Measurements from ENCODE around the gene ATP5F1D. TPM values are rescaled to one million over a fixed set of nuclear protein-coding genes. Genes with fewer than 3 reads are reported as not detected.

ATP5F1D gene
- total RNA-seq, 1 donor from 2014 or later: 24.5 TPM

DNA sequence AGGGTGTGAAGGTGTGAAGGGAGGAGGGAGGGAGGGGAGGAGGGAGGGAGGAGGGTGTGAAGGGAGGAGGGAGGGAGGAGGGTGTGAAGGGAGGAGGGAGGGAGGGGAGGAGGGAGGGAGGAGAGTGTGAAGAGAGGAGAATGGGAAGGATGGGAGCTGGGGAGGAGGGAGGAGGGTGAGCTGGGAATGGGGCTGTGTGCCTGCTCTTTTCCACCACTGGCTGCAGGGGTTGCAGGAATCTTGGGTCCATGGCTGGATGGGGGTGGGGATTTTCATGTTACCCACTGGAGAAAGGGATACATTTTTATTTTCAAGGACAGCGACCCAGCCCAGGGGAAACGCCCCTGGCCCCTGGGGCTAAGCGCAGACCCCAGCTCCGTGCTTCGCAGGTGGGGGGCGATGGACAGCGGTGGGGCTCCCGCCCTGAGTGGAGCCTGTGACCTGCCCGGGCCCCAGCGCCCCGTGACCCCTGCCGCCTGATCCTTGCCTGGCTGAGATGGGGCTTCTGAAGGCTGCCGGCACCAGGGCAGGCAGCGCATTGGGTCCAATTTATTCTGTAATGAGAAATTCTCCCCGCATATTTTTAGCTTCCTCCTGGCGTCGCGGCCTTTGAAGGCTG lies 41.1 kb downstream of the ATP5F1D start:
- Histone ChIP-seq H3K9me3 (ENCODE audit: control insufficient read depth in 3 of 3, low read length in 3 of 3) (no peaks in the 10 kb centered on the region), H3K9ac (ENCODE audit: low read depth in 1 of 3, low read length in 3 of 3) (no peak overlapping the region), H3K36me3 (ENCODE audit: control insufficient read depth in 3 of 3, insufficient read depth in 3 of 3, low read length in 3 of 3) (peaks cover 8 to 14% (median 9%) of the 10 kb centered on the region in 3 donors), H3K27me3 (ENCODE audit: control insufficient read depth in 3 of 3, insufficient read depth in 3 of 3, low read length in 3 of 3) (peaks cover 33 to 38% (median 38%) of the 10 kb centered on the region in 3 donors), H3K27ac (ENCODE audit: low read depth, low read length) (no peak overlapping the region), H3K4me3 (ENCODE audit: low read length in 3 of 3) (no peak overlapping the region), H3K4me1 (ENCODE audit: control insufficient read depth in 3 of 3, insufficient read depth in 3 of 3, low read length in 3 of 3) (peaks cover 0 to 7% (median 3%) of the 10 kb centered on the region in 3 donors)

DNA sequence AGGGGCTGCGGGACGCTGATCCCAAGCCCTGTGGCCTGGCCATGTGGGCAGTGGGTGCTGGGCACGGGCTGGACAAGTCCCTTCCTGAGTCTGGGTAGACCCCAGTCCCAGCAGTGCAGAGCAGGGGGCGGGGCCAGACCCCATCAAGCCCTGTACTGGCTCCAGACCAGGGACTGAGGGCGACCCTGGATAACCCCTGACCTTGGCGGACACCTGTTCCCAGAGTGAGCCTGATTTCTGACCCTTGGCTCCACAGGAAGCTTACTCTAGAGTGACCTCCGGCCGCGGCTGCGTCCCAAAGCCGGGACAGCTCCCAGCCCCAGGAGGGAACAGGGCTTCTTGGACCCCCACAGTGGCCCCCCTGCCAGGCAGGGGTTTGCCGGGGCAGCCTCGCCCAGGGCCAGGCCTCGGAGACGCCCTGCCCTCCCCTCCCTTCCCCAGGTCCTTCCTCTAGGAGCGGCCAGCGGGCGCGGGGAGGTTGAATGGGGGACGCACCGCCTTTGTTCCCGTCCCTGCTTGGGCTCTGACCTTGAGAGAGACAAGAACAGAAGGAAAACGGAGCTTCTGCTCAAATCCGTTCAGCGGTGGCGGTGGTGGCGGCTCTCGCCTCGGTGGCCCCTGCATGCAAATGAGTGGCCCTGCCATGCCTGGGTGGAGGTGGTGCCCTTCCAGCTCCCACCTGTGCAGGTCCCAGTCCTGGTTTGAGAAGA lies 41.8 kb downstream of the ATP5F1D start:
- H3K4me3 ChIP-seq (ENCODE audit: low read length in 3 of 3): no peak overlapping the region
- peaks cover 0 to 7% (median 3%) of the 10 kb centered on the region in 3 donors for H3K4me1 ChIP-seq (ENCODE audit: control insufficient read depth in 3 of 3, insufficient read depth in 3 of 3, low read length in 3 of 3)
- H3K9me3 ChIP-seq (ENCODE audit: control insufficient read depth in 3 of 3, low read length in 3 of 3): no peaks in the 10 kb centered on the region
- no peak overlapping the region for H3K9ac ChIP-seq (ENCODE audit: low read depth in 1 of 3, low read length in 3 of 3)
- peaks cover 40 to 45% (median 44%) of the 10 kb centered on the region in 3 donors for H3K27me3 ChIP-seq (ENCODE audit: control insufficient read depth in 3 of 3, insufficient read depth in 3 of 3, low read length in 3 of 3)
- no peak overlapping the region for H3K27ac ChIP-seq (ENCODE audit: low read depth, low read length)
- H3K36me3 ChIP-seq (ENCODE audit: control insufficient read depth in 3 of 3, insufficient read depth in 3 of 3, low read length in 3 of 3): peaks cover 8 to 14% (median 9%) of the 10 kb centered on the region in 3 donors

GRCh38 chr19:1283917-1284292 lies 42.4 kb downstream of the ATP5F1D start:
- peaks cover 45 to 50% (median 50%) of the 10 kb centered on the region in 3 donors for H3K27me3 ChIP-seq (ENCODE audit: control insufficient read depth in 3 of 3, insufficient read depth in 3 of 3, low read length in 3 of 3)
- H3K4me3 ChIP-seq (ENCODE audit: low read length in 3 of 3): no peak overlapping the region
- peaks cover 0 to 7% (median 3%) of the 10 kb centered on the region in 3 donors for H3K4me1 ChIP-seq (ENCODE audit: control insufficient read depth in 3 of 3, insufficient read depth in 3 of 3, low read length in 3 of 3)
- no peaks in the 10 kb centered on the region for H3K9me3 ChIP-seq (ENCODE audit: control insufficient read depth in 3 of 3, low read length in 3 of 3)
- H3K27ac ChIP-seq (ENCODE audit: low read depth, low read length): no peak overlapping the region
- no peak overlapping the region for H3K9ac ChIP-seq (ENCODE audit: low read depth in 1 of 3, low read length in 3 of 3)
- H3K36me3 ChIP-seq (ENCODE audit: control insufficient read depth in 3 of 3, insufficient read depth in 3 of 3, low read length in 3 of 3): peaks cover 4 to 12% (median 6%) of the 10 kb centered on the region in 3 donors

GRCh38 chr19:1284293-1284978 lies 42.9 kb downstream of the ATP5F1D start:
- H3K9ac ChIP-seq (ENCODE audit: low read depth in 1 of 3, low read length in 3 of 3): peak overlapping the region in 1 of 3 donors; percentile 16
- H3K9me3 ChIP-seq (ENCODE audit: control insufficient read depth in 3 of 3, low read length in 3 of 3): no peaks in the 10 kb centered on the region
- peaks cover 50 to 55% (median 55%) of the 10 kb centered on the region in 3 donors for H3K27me3 ChIP-seq (ENCODE audit: control insufficient read depth in 3 of 3, insufficient read depth in 3 of 3, low read length in 3 of 3)
- peaks cover 0 to 7% (median 1%) of the 10 kb centered on the region in 3 donors for H3K36me3 ChIP-seq (ENCODE audit: control insufficient read depth in 3 of 3, insufficient read depth in 3 of 3, low read length in 3 of 3)
- H3K4me3 ChIP-seq (ENCODE audit: low read length in 3 of 3): no peak overlapping the region
- H3K27ac ChIP-seq (ENCODE audit: low read depth, low read length): no peak overlapping the region
- H3K4me1 ChIP-seq (ENCODE audit: control insufficient read depth in 3 of 3, insufficient read depth in 3 of 3, low read length in 3 of 3): peaks cover 0 to 6% (median 3%) of the 10 kb centered on the region in 3 donors

DNA sequence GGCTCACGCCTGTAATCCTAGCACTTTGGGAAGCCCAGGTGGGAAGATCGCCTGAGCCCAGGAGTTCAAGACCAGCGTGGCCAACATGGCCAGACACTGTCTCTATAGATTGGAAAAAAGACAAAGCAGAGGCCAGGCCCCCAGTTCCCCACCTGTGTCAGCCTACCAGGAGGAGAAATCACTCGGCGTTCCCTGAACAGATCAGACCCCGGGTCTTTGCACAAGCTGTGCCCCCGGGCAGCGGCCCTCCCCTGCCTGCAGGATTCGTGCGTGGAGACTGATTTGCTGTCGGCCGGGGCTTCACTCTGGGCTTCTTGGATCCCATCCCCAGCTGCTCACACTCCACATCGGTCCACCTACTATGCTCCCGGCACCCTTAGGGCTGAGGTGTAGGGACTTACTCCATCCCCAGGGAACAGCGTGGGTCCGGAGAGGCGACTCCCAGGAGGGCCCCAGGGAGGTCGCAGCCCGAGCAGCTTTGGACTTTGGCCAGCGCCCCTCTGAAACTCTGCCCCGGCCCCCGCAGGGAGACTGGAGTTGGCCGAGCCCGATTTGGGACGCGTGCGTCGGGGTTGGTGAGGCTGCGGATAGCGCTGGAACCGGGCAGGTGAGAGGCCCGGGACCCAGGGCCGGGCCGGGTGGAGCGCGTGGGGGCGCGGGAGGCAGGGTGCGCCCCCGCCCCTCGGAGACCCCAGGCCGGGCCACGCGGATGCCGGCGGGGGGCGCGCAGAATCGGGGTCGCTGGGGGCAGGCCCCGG lies 43.6 kb downstream of the ATP5F1D start:
- Histone ChIP-seq H3K9ac (ENCODE audit: low read depth in 1 of 3, low read length in 3 of 3) (no peak overlapping the region), H3K9me3 (ENCODE audit: control insufficient read depth in 3 of 3, low read length in 3 of 3) (no peaks in the 10 kb centered on the region), H3K27me3 (ENCODE audit: control insufficient read depth in 3 of 3, insufficient read depth in 3 of 3, low read length in 3 of 3) (peaks cover 56 to 61% (median 60%) of the 10 kb centered on the region in 3 donors), H3K27ac (ENCODE audit: low read depth, low read length) (no peak overlapping the region), H3K4me1 (ENCODE audit: control insufficient read depth in 3 of 3, insufficient read depth in 3 of 3, low read length in 3 of 3) (no peaks in the 10 kb centered on the region), H3K4me3 (ENCODE audit: low read length in 3 of 3) (no peak overlapping the region), H3K36me3 (ENCODE audit: control insufficient read depth in 3 of 3, insufficient read depth in 3 of 3, low read length in 3 of 3) (peaks cover 0 to 1% (median 0%) of the 10 kb centered on the region in 3 donors)

- no peaks in the 10 kb centered on the region for H3K9me3 ChIP-seq (ENCODE audit: control insufficient read depth in 3 of 3, low read length in 3 of 3)
- no peak within 1 kb of the TSS for H3K9ac ChIP-seq (ENCODE audit: low read depth in 1 of 3, low read length in 3 of 3)
- no peak within 1 kb of the TSS for H3K4me3 ChIP-seq (ENCODE audit: low read length in 3 of 3)
- peaks cover 63 to 68% (median 67%) of the 10 kb centered on the region in 3 donors for H3K27me3 ChIP-seq (ENCODE audit: control insufficient read depth in 3 of 3, insufficient read depth in 3 of 3, low read length in 3 of 3)
- H3K4me1 ChIP-seq (ENCODE audit: control insufficient read depth in 3 of 3, insufficient read depth in 3 of 3, low read length in 3 of 3): no peaks in the 10 kb centered on the region
- H3K36me3 ChIP-seq (ENCODE audit: control insufficient read depth in 3 of 3, insufficient read depth in 3 of 3, low read length in 3 of 3): no peaks in the 10 kb centered on the region
- H3K27ac ChIP-seq (ENCODE audit: low read depth, low read length): no peak within 1 kb of the TSS
Observed at GRCh38 chr19:1285737-1286360, 44.3 kb downstream of the ATP5F1D start, which contains the start of gene EFNA2. TSS of gene EFNA2 (plus strand) at chr19:1285873. CDS start at chr19:1286169, 296 bp downstream.

DNA sequence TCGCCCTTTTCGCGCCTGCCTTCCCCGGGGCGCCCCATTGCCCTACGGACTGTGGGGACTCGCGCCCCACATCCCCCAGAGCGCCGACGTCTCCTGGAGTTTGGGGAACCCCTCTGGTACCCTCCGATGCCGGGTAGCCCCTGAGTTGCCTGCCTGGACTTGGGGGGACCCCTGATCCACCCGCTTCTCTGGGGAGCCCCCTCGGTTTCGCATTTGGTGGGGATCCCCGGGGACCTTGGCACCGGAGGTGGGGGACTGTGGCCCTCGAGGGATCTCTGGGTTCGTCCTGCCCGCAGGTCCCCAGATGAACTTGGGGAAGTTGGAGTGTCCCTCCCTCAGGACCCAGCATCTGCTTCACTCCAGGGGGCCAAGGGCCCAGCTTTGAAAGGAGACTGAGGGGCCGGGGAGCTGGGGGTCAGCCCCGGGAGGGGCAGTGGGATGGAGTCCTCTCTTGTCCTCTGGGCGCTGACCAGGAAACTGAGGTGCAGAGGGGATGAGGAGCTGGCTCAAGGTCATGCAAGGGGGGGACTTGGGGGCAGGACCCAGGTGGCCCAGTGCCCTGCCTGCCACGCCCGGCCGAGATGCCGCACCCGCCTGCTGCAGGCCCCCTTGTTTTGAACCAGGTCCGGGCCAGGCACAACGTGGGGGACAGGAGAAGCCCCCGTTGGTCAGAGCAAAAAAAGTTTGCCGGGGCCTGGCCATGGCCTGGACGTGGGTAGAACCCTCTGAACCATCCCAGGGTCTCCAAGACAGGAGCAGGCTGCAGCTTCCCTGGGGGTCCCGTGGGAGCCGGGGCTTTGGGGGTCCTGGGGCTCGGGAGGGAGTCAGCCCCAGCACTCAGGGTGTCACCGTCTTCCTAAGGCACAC lies 45.2 kb downstream of the ATP5F1D start:
- H3K4me3 ChIP-seq (ENCODE audit: low read length in 3 of 3): no peak overlapping the region
- H3K27me3 ChIP-seq (ENCODE audit: control insufficient read depth in 3 of 3, insufficient read depth in 3 of 3, low read length in 3 of 3): peaks cover 70 to 77% (median 75%) of the 10 kb centered on the region in 3 donors
- H3K36me3 ChIP-seq (ENCODE audit: control insufficient read depth in 3 of 3, insufficient read depth in 3 of 3, low read length in 3 of 3): no peaks in the 10 kb centered on the region
- no peaks in the 10 kb centered on the region for H3K4me1 ChIP-seq (ENCODE audit: control insufficient read depth in 3 of 3, insufficient read depth in 3 of 3, low read length in 3 of 3)
- no peak overlapping the region for H3K27ac ChIP-seq (ENCODE audit: low read depth, low read length)
- no peak overlapping the region for H3K9ac ChIP-seq (ENCODE audit: low read depth in 1 of 3, low read length in 3 of 3)
- no peaks in the 10 kb centered on the region for H3K9me3 ChIP-seq (ENCODE audit: control insufficient read depth in 3 of 3, low read length in 3 of 3)

GRCh38 chr19:1287354-1288225 lies 46.0 kb downstream of the ATP5F1D start:
- Histone ChIP-seq H3K4me1 (ENCODE audit: control insufficient read depth in 3 of 3, insufficient read depth in 3 of 3, low read length in 3 of 3) (no peaks in the 10 kb centered on the region), H3K27me3 (ENCODE audit: control insufficient read depth in 3 of 3, insufficient read depth in 3 of 3, low read length in 3 of 3) (peaks cover 77 to 85% (median 84%) of the 10 kb centered on the region in 3 donors), H3K27ac (ENCODE audit: low read depth, low read length) (no peak overlapping the region)

More at GRCh38 chr19:1287354-1288225, 46.0 kb downstream of the ATP5F1D start:
- H3K9ac ChIP-seq (ENCODE audit: low read depth in 1 of 3, low read length in 3 of 3): no peak overlapping the region
- H3K9me3 ChIP-seq (ENCODE audit: control insufficient read depth in 3 of 3, low read length in 3 of 3): no peaks in the 10 kb centered on the region
- no peaks in the 10 kb centered on the region for H3K36me3 ChIP-seq (ENCODE audit: control insufficient read depth in 3 of 3, insufficient read depth in 3 of 3, low read length in 3 of 3)
- no peak overlapping the region for H3K4me3 ChIP-seq (ENCODE audit: low read length in 3 of 3)

Measured in skeletal muscle tissue (tissue), 4 donors.